Fibroblast of lung (primary cell): ENCODE data around the gene SLC38A8. TPM values are rescaled to one million over a fixed set of nuclear protein-coding genes. Genes with fewer than 3 reads are reported as not detected.

ENCODE experiments used
- DNase-seq, 2 donors: peaks; one replicate each; pipeline versions ENCODE4 v3.0.0 to v3.0.0-alpha.2; 2010; ENCODE audit warnings: low read depth in 2 of 2
- H2AFZ ChIP-seq: 2 replicates; pipeline ENCODE4 v1.5.1; 2012; ENCODE audit warnings: low read length, control low read depth, inconsistent platforms
- H3K27ac ChIP-seq: 2 replicates; pipeline ENCODE4 v1.5.1; 2011; ENCODE audit warnings: low read length, control low read depth; ENCODE audit not compliant: insufficient read depth
- H3K27me3 ChIP-seq: 2 replicates; pipeline ENCODE4 v1.5.1; 2011; ENCODE audit warnings: mild to moderate bottlenecking, low read length; ENCODE audit not compliant: control insufficient read depth, insufficient read depth
- H3K36me3 ChIP-seq: 2 replicates; pipeline ENCODE4 v1.5.1; 2011; ENCODE audit warnings: low read length; ENCODE audit not compliant: control insufficient read depth, insufficient read depth
- H3K4me1 ChIP-seq: 2 replicates; pipeline ENCODE4 v1.5.1; 2011; ENCODE audit warnings: low read length; ENCODE audit not compliant: control insufficient read depth, insufficient read depth; ENCODE audit errors: extremely low read depth
- H3K4me2 ChIP-seq: 2 replicates; pipeline ENCODE4 v1.5.1; 2011; ENCODE audit warnings: low read length, control low read depth; ENCODE audit not compliant: insufficient read depth; ENCODE audit errors: extremely low read depth
- H3K4me3 ChIP-seq, 4 experiments: fragments of 200-600 bp in 1 of 4; sonication (generic) in 1 of 4; replicated peaks in 1 of 4; 2 replicates each; pipeline ENCODE4 v1.5.1; 2011 to 2016; ENCODE audit warnings: low read length in 4 of 4, low read depth in 3 of 4, mild to moderate bottlenecking in 3 of 4, control low read depth in 2 of 4, inconsistent platforms in 1 of 4, mixed read lengths in 1 of 4; ENCODE audit not compliant: insufficient read depth in 1 of 4; ENCODE audit errors: control extremely low read depth in 1 of 4
- H3K79me2 ChIP-seq: 2 replicates; pipeline ENCODE4 v1.5.1; 2012; ENCODE audit warnings: mild to moderate bottlenecking, low read length, inconsistent platforms; ENCODE audit not compliant: control insufficient read depth, insufficient read depth
- H3K9ac ChIP-seq: 2 replicates; pipeline ENCODE4 v1.5.1; 2011; ENCODE audit warnings: mild to moderate bottlenecking, low read length, control low read depth; ENCODE audit not compliant: insufficient read depth
- H3K9me3 ChIP-seq: 2 replicates; pipeline ENCODE4 v1.5.1; 2012; ENCODE audit warnings: low read depth, low read length; ENCODE audit not compliant: control insufficient read depth, insufficient read depth
- H4K20me1 ChIP-seq: 2 replicates; pipeline ENCODE4 v1.5.1; 2011; ENCODE audit warnings: low read length; ENCODE audit not compliant: control insufficient read depth, insufficient read depth; ENCODE audit errors: extremely low read depth
- EZH2 ChIP-seq: IDR thresholded peaks from 2 replicates; pipeline ENCODE4 v1.5.1; 2012; ENCODE audit warnings: low read length, control low read depth, mild to moderate bottlenecking; ENCODE audit errors: missing control alignments
- polyA plus RNA-seq, 2 donors: library from polyadenylated mRNA; depleted of rRNA in 1 of 2; stranded (reverse) in 1 of 2; unstranded in 1 of 2; fragments of >200 nt; gene quantifications; 2 replicates each; pipeline ENCODE4 v1.2.1, GENCODE V29; 2011 to 2012; ENCODE audit warnings: missing spikeins in 1 of 2
- total RNA-seq: library from RNA; depleted of rRNA; stranded (reverse); fragments of >200 nt; gene quantifications from 2 replicates; pipeline ENCODE4 v1.2.1, GENCODE V29; 2014
- TF ChIP-seq, protein P1 (sequence below), 2 donors: IDR thresholded peaks in 1 of 2; conservative IDR thresholded peaks in 1 of 2; 1 replicate in 1 of 2; 2 replicates in 1 of 2; pipeline ENCODE4 v1.5.1; 2011 to 2012; ENCODE audit warnings: low read length in 2 of 2, control low read depth in 1 of 2, inconsistent platforms in 1 of 2, low read depth in 1 of 2, mild to moderate bottlenecking in 1 of 2

The SLC38A8 gene
- total and polyA plus RNA-seq, 2 donors (not counting 1 experiment from before 2014, with no cell fraction given), result not detected

DNA sequence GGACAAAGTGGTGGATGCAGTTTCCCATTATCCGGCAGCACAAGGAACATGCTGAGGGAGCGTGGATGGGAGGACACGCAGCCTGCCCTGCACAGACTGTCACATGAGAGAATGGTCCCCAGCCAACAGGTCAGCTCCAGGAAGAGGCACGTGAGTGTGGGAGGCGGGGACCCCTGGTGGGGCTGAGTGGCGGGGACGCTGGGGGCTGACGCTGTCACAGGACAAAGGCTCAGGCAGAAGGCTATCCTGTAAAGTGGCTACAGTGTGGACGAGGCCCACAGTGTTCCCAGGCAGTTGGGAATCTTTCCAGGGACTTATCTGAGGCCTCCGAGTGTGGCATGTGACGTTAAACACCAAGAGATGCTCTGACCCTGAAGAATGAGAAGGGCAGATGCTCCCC lies 43.7 kb upstream of the SLC38A8 start:
- H3K27ac ChIP-seq, result no peak overlapping the region
- no peaks in the 10 kb centered on the region for H3K79me2 ChIP-seq
- no peaks in the 10 kb centered on the region for H3K9me3 ChIP-seq
- H2AFZ ChIP-seq, result no peak overlapping the region
- TF ChIP-seq EZH2, result no peak
- TF ChIP-seq, protein P1, sequence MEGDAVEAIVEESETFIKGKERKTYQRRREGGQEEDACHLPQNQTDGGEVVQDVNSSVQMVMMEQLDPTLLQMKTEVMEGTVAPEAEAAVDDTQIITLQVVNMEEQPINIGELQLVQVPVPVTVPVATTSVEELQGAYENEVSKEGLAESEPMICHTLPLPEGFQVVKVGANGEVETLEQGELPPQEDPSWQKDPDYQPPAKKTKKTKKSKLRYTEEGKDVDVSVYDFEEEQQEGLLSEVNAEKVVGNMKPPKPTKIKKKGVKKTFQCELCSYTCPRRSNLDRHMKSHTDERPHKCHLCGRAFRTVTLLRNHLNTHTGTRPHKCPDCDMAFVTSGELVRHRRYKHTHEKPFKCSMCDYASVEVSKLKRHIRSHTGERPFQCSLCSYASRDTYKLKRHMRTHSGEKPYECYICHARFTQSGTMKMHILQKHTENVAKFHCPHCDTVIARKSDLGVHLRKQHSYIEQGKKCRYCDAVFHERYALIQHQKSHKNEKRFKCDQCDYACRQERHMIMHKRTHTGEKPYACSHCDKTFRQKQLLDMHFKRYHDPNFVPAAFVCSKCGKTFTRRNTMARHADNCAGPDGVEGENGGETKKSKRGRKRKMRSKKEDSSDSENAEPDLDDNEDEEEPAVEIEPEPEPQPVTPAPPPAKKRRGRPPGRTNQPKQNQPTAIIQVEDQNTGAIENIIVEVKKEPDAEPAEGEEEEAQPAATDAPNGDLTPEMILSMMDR (conservative IDR thresholded peaks at IDR 0.05 in 1 of 2, IDR thresholded peaks at IDR 0.05 in 1 of 2; ENCODE audit: low read depth in 1 of 2, low read length in 2 of 2), result no peak
- H3K9ac ChIP-seq, result no peak overlapping the region
- no peaks in the 10 kb centered on the region for H3K27me3 ChIP-seq
- H3K4me3 ChIP-seq, result no peak overlapping the region
- DNase-seq, result no peak
- no peaks in the 10 kb centered on the region for H3K4me1 ChIP-seq
- peaks cover 22% of the 10 kb centered on the region for H3K36me3 ChIP-seq
- no peak overlapping the region for H3K4me2 ChIP-seq
- H4K20me1 ChIP-seq, result no peaks in the 10 kb centered on the region

DNA sequence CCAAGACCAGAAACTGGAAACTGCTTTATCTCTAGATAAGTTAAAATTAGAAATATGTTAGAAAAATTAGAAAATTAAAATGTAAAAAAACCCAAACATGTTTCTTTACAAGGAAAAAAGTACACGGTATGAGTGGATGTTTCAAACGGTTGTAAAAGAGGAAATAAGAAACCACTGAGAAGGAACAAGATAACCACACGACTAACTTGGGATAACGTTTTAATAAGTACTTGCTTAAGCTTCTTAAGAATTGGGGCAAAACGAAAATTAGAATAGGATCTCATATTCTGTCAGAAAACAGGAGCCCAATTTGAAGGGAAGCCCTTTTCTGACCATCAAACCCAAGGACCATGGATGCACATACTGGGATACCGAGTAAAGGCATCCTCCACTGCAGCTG lies 43.2 kb upstream of the SLC38A8 start:
- no peak overlapping the region for H3K9ac ChIP-seq
- H3K4me3 ChIP-seq, result no peak overlapping the region
- no peaks in the 10 kb centered on the region for H4K20me1 ChIP-seq
- no peak for DNase-seq
- no peaks in the 10 kb centered on the region for H3K27me3 ChIP-seq
- no peak overlapping the region for H3K4me2 ChIP-seq
- H3K36me3 ChIP-seq, result peaks cover 21% of the 10 kb centered on the region
- H3K79me2 ChIP-seq, result no peaks in the 10 kb centered on the region
- H3K9me3 ChIP-seq, result no peaks in the 10 kb centered on the region
- no peaks in the 10 kb centered on the region for H3K4me1 ChIP-seq
- TF ChIP-seq, protein P1 (conservative IDR thresholded peaks at IDR 0.05 in 1 of 2, IDR thresholded peaks at IDR 0.05 in 1 of 2; ENCODE audit: low read depth in 1 of 2, low read length in 2 of 2), result no peak
- no peak for TF ChIP-seq EZH2
- H2AFZ ChIP-seq, result no peak overlapping the region
- H3K27ac ChIP-seq, result no peak overlapping the region

DNA sequence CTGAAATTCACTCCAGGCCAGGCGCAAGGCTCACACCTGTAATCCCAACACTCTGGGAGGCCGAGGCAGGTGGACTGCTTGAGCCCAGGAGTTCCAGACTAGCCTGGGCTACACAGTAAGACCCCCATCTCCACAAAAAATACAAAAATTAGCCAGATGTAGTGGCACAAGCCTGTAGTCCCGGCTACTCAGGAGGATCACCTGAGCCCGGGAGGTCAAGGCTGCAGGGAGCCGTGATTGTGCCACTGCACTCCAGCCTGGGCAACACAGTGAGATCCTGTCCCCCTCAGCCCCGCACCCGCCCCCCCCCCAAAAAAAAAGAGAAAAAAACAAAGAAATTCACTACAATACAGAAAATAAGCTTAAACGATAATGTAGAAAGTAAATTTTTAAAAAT lies 42.7 kb upstream of the SLC38A8 start:
- H4K20me1 ChIP-seq, result no peaks in the 10 kb centered on the region
- no peaks in the 10 kb centered on the region for H3K9me3 ChIP-seq
- H2AFZ ChIP-seq, result no peak overlapping the region
- H3K4me1 ChIP-seq, result no peaks in the 10 kb centered on the region
- DNase-seq, result no peak
- no peaks in the 10 kb centered on the region for H3K27me3 ChIP-seq
- H3K9ac ChIP-seq, result no peak overlapping the region
- H3K4me3 ChIP-seq, result no peak overlapping the region
- peaks cover 21% of the 10 kb centered on the region for H3K36me3 ChIP-seq
- no peak overlapping the region for H3K27ac ChIP-seq
- TF ChIP-seq, protein P1 (conservative IDR thresholded peaks at IDR 0.05 in 1 of 2, IDR thresholded peaks at IDR 0.05 in 1 of 2; ENCODE audit: low read depth in 1 of 2, low read length in 2 of 2), result no peak
- no peak for TF ChIP-seq EZH2
- H3K4me2 ChIP-seq, result no peak overlapping the region
- no peaks in the 10 kb centered on the region for H3K79me2 ChIP-seq
